IMR-90 (cell line): ENCODE data around the gene TOM1. TPM values are rescaled to one million over a fixed set of nuclear protein-coding genes. Genes with fewer than 3 reads are reported as not detected.
A peak's percentile ranks its signal among the peaks of the same experiment; 100 is the strongest.

Experiments used
- ATAC-seq: fragments of 200-7000 bp; cut with Tn5 transposase; 2 replicates; pipeline ENCODE4 v1.9.1; 2020; ENCODE audit warnings: low read depth, mild to moderate bottlenecking, moderate library complexity
- BruUV-seq: library from RNA; stranded (reverse); fragments of 400-500 nt; replicated peaks from 2 replicates; lab custom pipeline; 2021; lab: Mats Ljungman, UMichigan
- CTCF ChIA-PET: fragments of 300-600 bp; formaldehyde crosslinking; extraction: SDS; loops from one replicate; lab custom pipeline; 2021; ENCODE audit warnings: antibody characterized with exemption; lab: Yijun Ruan, JAX
- POLR2A ChIA-PET: fragments of 300-600 bp; sonication (Branson Sonifier 250); formaldehyde crosslinking; loops from one replicate; lab custom pipeline; 2022; ENCODE audit warnings: antibody characterized with exemption; ENCODE audit not compliant: unreplicated experiment; lab: Charles Lee
- DNase-seq: peaks from one replicate; pipeline ENCODE4 v3.0.0; 2013
- H2AFZ ChIP-seq: replicated peaks from 2 replicates; pipeline ENCODE3; 2013; ENCODE audit warnings: low read length, mild to moderate bottlenecking; ENCODE audit not compliant: poor library complexity
- H2AK5ac ChIP-seq: 2 replicates; pipeline ENCODE4 v1.6.1; 2013; ENCODE audit warnings: low read depth, low read length, inconsistent platforms
- H2AK9ac ChIP-seq: replicated peaks from 2 replicates; pipeline ENCODE3; 2013; ENCODE audit warnings: mild to moderate bottlenecking, low read depth, low read length, moderate library complexity; ENCODE audit not compliant: poor library complexity
- H2BK120ac ChIP-seq: 2 replicates; pipeline ENCODE4 v1.6.1; 2013; ENCODE audit warnings: low read depth, low read length, inconsistent platforms
- H2BK15ac ChIP-seq: 3 replicates; pipeline ENCODE4 v1.6.1; 2013; ENCODE audit warnings: low read depth, low read length, inconsistent platforms
- H2BK20ac ChIP-seq: 2 replicates; pipeline ENCODE4 v1.6.1; 2013; ENCODE audit warnings: low read depth, mild to moderate bottlenecking, inconsistent platforms, low read length, moderate library complexity
- H2BK5ac ChIP-seq: 2 replicates; pipeline ENCODE4 v1.6.1; 2013; ENCODE audit warnings: mild to moderate bottlenecking, low read depth, low read length, inconsistent platforms; ENCODE audit not compliant: poor library complexity, severe bottlenecking
- H3K14ac ChIP-seq: replicated peaks from 2 replicates; pipeline ENCODE4 v1.6.1; 2013; ENCODE audit warnings: low read depth, low read length, inconsistent platforms
- H3K18ac ChIP-seq: 2 replicates; pipeline ENCODE4 v1.6.1; 2013; ENCODE audit warnings: low read depth, low read length, control low read depth
- H3K23ac ChIP-seq: 2 replicates; pipeline ENCODE4 v1.6.1; 2013; ENCODE audit warnings: low read depth, low read length, inconsistent platforms
- H3K27ac ChIP-seq: 2 replicates; pipeline ENCODE4 v1.5.1; 2013; ENCODE audit warnings: mild to moderate bottlenecking, control low read depth, low read length; ENCODE audit not compliant: insufficient read depth
- H3K27me3 ChIP-seq: 2 replicates; pipeline ENCODE4 v1.6.1; 2013; ENCODE audit warnings: low read length; ENCODE audit not compliant: control insufficient read depth, insufficient read depth
- H3K36me3 ChIP-seq: 2 replicates; pipeline ENCODE4 v1.6.1; 2013; ENCODE audit warnings: low read length, mixed read lengths; ENCODE audit not compliant: control insufficient read depth, insufficient read depth
- H3K4ac ChIP-seq: 2 replicates; pipeline ENCODE4 v1.6.1; 2013; ENCODE audit warnings: low read depth, low read length, inconsistent platforms
- H3K4me1 ChIP-seq: 2 replicates; pipeline ENCODE4 v1.6.1; 2013; ENCODE audit warnings: low read length, mixed read lengths; ENCODE audit not compliant: control insufficient read depth, insufficient read depth
- H3K4me2 ChIP-seq: 2 replicates; pipeline ENCODE4 v1.6.1; 2013; ENCODE audit warnings: low read depth, mild to moderate bottlenecking, control low read depth, low read length, moderate library complexity
- H3K4me3 ChIP-seq: 2 replicates; pipeline ENCODE4 v1.5.1; 2013; ENCODE audit warnings: low read depth, mild to moderate bottlenecking, control low read depth, low read length, moderate library complexity; ENCODE audit not compliant: insufficient read depth
- H3K56ac ChIP-seq: 2 replicates; pipeline ENCODE4 v1.6.1; 2013; ENCODE audit warnings: low read length, inconsistent platforms; ENCODE audit not compliant: insufficient read depth; ENCODE audit errors: extremely low read depth
- H3K79me1 ChIP-seq, 2 experiments: 2 replicates each; pipeline ENCODE4 v1.6.1; 2013; ENCODE audit warnings: low read length in 2 of 2, inconsistent platforms in 1 of 2, low read depth in 1 of 2
- H3K9ac ChIP-seq: 2 replicates; pipeline ENCODE4 v1.6.1; 2013; ENCODE audit warnings: low read depth, low read length, control low read depth
- H3K9me1 ChIP-seq: 2 replicates; pipeline ENCODE4 v1.6.1; 2013; ENCODE audit warnings: low read length, inconsistent platforms; ENCODE audit not compliant: insufficient read depth
- H3K9me3 ChIP-seq: 2 replicates; pipeline ENCODE4 v1.6.1; 2013; ENCODE audit warnings: low read length; ENCODE audit not compliant: control insufficient read depth, insufficient read depth
- H4K20me1 ChIP-seq: 2 replicates; pipeline ENCODE4 v1.6.1; 2013; ENCODE audit warnings: low read length, inconsistent platforms; ENCODE audit not compliant: insufficient read depth
- H4K5ac ChIP-seq: 2 replicates; pipeline ENCODE4 v1.6.1; 2013; ENCODE audit warnings: mild to moderate bottlenecking, low read depth, low read length, control low read depth
- H4K8ac ChIP-seq, 2 experiments: 2 replicates each; pipeline ENCODE4 v1.6.1; 2013; ENCODE audit warnings: low read depth in 2 of 2, low read length in 2 of 2, control low read depth in 1 of 2, inconsistent platforms in 1 of 2
- H4K91ac ChIP-seq: 2 replicates; pipeline ENCODE4 v1.6.1; 2013; ENCODE audit warnings: low read depth, low read length, inconsistent platforms; ENCODE audit not compliant: insufficient read depth
- ELK1 ChIP-seq: fragments of 150-350 bp; IDR thresholded peaks from 2 replicates; pipeline ENCODE4 v1.6.1; 2016; ENCODE audit warnings: low read depth, mild to moderate bottlenecking, low read length, moderate library complexity, borderline replicate concordance
- FOS ChIP-seq: fragments of 150-350 bp; IDR thresholded peaks from 2 replicates; pipeline ENCODE4 v1.6.1; 2016; ENCODE audit warnings: low read depth, low read length
- WGBS, 2 experiments: methylation state at CpG; one replicate each; pipeline versions ENCODE4 v1.1.5 to v1.1.7; 2013; ENCODE audit warnings: missing lambda C conversion rate in 2 of 2; ENCODE audit not compliant: insufficient read length in 1 of 2; ENCODE audit errors: extremely low coverage in 2 of 2; 5-methylcytosine and 5-hydroxymethylcytosine counted together
- dilution Hi-C: fragments of 300-500 bp; cut with HindIII; formaldehyde crosslinking; loops from one replicate; pipeline ENCODE4 v1.14.3; 2018; ENCODE audit warnings: low sequenced_read_pairs; ENCODE audit not compliant: unreplicated experiment
- in situ Hi-C: fragments of 300-500 bp; cut with MboI; formaldehyde crosslinking; loops from 3 replicates; pipeline ENCODE4 v1.14.3; 2019; ENCODE audit warnings: low sequenced_read_pairs, inconsistent platforms, mixed read lengths
- intact Hi-C: fragments of 100-400 bp; cut with micrococcal nuclease; formaldehyde crosslinking; loops from 2 replicates; pipeline ENCODE4 v1.10.0; 2022
- polyA plus RNA-seq, 3 experiments: library from polyadenylated mRNA; depleted of rRNA; stranded (reverse); fragments of >200 nt; gene quantifications; 2 replicates each; pipeline ENCODE4 v1.2.3, GENCODE V29; 2012; ENCODE audit warnings: low replicate concordance in 1 of 3
- total RNA-seq: library from RNA; depleted of rRNA; stranded (reverse); fragments of >200 nt; gene quantifications from 2 replicates; pipeline ENCODE4 v1.2.3, GENCODE V29; 2012

The TOM1 gene
- total and polyA plus RNA-seq, 2 of the 4 experiments (the other 2 are of a cell fraction) = 38.0 to 46.4 TPM

GRCh38 chr22:35393116-35394010, 93.7 kb downstream of the TOM1 start:
- dilution Hi-C loops (no loop called here), intact Hi-C loops (no loop called here), in situ Hi-C loops (no loop called here)
- Histone ChIP-seq H3K36me3 (peaks cover 41% of the 10 kb centered on the region), H2AK9ac (no peak overlapping the region), H2BK120ac (no peak overlapping the region), H2BK5ac (no peak overlapping the region), H3K4me3 (no peak overlapping the region), H4K8ac (no peak overlapping the region), H4K20me1 (no peaks in the 10 kb centered on the region), H3K9me1 (no peaks in the 10 kb centered on the region), H3K56ac (no peak overlapping the region), H3K9me3 (no peaks in the 10 kb centered on the region), H3K27me3 (no peaks in the 10 kb centered on the region), H2AK5ac (no peak overlapping the region), H2BK15ac (no peak overlapping the region), H4K5ac (no peak overlapping the region), H3K4me1 (no peaks in the 10 kb centered on the region), H3K18ac (no peak overlapping the region), H3K27ac (no peak overlapping the region), H2BK20ac (no peak overlapping the region), H3K9ac (no peak overlapping the region), H3K4ac (no peak overlapping the region), H3K14ac (no peak overlapping the region), H2AFZ (peak overlapping the region; percentile 8), H3K4me2 (no peak overlapping the region), H3K23ac (no peak overlapping the region), H4K91ac (no peak overlapping the region), H3K79me1 (peaks cover 0 to 10% of the 10 kb centered on the region in 2 experiments; a peak in 1 of 4 replicates)
- CTCF ChIA-PET = no interaction called here
- DNase-seq (no peak), ATAC-seq (no peak)
- TF ChIP-seq FOS (no peak), ELK1 (no peak)
- POLR2A ChIA-PET = no interaction called here
- WGBS, 2 experiments = 96% methylated on average over 5 of the region's 16 CpGs; no CpG with 5 or more reads in 1 of the 2 experiments
- TSS peak; percentile 85 for BruUV-seq
